Measurements from ENCODE around the gene COPZ1.
A peak's percentile ranks its signal among the peaks of the same experiment; 100 is the strongest.
"Not testable (repeated sequence)": the region's sequence is repeated elsewhere in the genome, so short reads cannot be mapped to it uniquely, and the experiment has no call there.

Gene COPZ1

GRCh38 chr12:54324617-54325441 is at the start of gene COPZ1:
Gene COPZ1 (plus strand): TSS chr12:54325131. CDS start chr12:54325164, 33 bp downstream.
- DNase-seq (ENCODE audit: low read depth in 2 of 2) = peak; percentile 80

GRCh38 chr12:54276368-54276767 is 48.6 kb upstream of the COPZ1 start:
- no peak for DNase-seq (ENCODE audit: low read depth in 2 of 2)

DNA sequence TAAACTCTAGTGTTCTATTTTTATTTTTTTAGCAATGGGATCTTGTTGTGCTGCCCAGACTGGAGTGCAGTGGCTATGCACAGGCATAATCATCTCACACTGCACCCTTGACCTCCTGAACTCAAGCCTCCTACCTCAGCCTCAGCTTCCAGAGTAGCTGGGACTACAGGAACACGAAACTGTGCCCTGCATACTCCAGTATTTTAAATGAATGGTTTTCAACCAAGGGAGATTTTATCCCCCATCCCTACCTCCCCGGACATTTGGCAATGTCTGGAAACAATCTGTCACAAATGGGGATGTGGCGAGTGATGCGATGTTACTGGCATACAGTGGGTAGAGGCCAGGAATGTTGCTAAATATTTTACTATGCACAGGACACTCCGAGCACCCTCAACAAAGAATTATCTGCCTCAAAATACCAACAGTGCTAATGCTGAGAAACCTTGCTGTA is 47.1 kb upstream of the COPZ1 start:
- no peak for DNase-seq (ENCODE audit: low read depth in 2 of 2)

- no peak for DNase-seq (ENCODE audit: low read depth in 2 of 2)
Measured at GRCh38 chr12:54279227-54279631, 45.7 kb upstream of the COPZ1 start.

- peak; percentile 97 to 99 for DNase-seq (ENCODE audit: low read depth in 2 of 2)
Measured at GRCh38 chr12:54279632-54280467, 45.1 kb upstream of the COPZ1 start, which contains the start of gene CBX5. Gene CBX5 (minus strand): TSS chr12:54280122. CDS start chr12:54257650, 22,472 bp downstream.

- peak; percentile 63 to 91 for DNase-seq (ENCODE audit: low read depth in 2 of 2)
Measured at GRCh38 chr12:54280468-54281260, 44.3 kb upstream of the COPZ1 start, which contains the start of gene HNRNPA1. Gene HNRNPA1 (plus strand): TSS chr12:54280726. CDS start chr12:54280808, 82 bp downstream.

GRCh38 chr12:54281261-54281638 is 43.7 kb upstream of the COPZ1 start:
- DNase-seq (ENCODE audit: low read depth in 2 of 2) = not testable (repeated sequence)

DNA sequence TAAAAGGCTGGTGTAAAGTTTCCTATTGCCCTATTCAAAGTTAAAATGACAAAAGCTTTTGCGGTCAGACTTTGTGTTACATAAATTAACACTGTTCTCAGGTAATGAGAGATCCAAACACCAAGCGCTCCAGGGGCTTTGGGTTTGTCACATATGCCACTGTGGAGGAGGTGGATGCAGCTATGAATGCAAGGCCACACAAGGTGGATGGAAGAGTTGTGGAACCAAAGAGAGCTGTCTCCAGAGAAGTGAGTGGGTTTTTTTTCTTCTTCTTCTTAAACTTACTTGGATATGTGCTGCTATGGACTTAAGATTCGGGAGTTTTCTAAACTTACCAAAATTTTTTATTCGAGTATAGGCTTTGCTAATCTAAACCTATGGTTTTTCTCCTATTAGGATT is 43.2 kb upstream of the COPZ1 start:
- DNase-seq (ENCODE audit: low read depth in 2 of 2) = not testable (repeated sequence)

- no peak for DNase-seq (ENCODE audit: low read depth in 2 of 2)
Measured at GRCh38 chr12:54282949-54283593, 41.9 kb upstream of the COPZ1 start.

GRCh38 chr12:54284070-54284780 is 40.7 kb upstream of the COPZ1 start:
- DNase-seq (ENCODE audit: low read depth in 2 of 2) = not testable (repeated sequence)

- DNase-seq (ENCODE audit: low read depth in 2 of 2) = no peak
Measured at GRCh38 chr12:54285150-54286041, 39.5 kb upstream of the COPZ1 start.

DNA sequence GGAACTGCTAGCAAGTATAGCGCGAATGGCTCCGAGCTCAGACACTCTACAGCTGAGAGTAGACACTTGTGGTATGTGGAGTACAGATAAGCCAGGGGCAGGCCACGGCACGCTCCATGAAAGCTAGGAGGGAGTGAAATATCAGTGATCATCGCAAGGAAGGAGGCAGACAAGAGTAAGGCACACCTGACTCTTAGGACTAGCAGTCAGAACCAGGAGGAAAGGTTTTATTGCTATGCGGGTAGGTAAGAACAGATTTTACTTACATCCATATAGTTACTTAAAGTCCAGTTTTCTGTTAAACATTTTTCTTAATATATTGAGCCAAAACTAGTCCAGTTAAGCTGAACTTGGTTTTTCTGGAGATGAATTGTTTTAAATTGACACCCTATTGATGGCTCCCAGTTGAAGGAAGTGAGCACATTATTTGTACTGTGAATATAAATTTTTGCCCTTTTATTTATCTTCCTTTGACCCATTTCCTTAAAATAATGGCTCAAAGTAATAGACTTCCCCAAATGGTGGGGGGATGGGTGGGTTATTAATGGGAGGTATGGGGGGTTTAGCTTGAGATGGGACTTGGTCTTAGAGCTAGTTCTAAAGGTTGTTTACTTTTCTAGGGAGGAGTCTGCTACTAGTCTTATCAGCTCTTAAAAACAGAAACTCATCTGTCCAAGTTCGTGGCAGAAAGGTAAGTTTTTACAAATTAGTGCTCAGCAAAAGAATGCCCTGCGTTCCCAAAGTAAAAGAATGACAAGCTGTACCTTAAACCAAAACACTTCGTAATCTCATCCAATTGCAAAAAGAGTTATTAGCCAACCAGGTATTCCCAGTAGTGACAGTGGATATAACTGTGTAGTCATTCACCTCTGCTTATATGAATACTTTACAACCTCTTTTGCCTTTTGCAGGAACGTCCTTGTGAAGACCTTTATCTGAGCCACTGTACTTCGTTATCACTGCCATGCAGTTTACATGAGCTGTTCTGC is 38.6 kb upstream of the COPZ1 start:
- no peak for DNase-seq (ENCODE audit: low read depth in 2 of 2)

GRCh38 chr12:54287261-54288157 is 37.4 kb upstream of the COPZ1 start:
- no peak for DNase-seq (ENCODE audit: low read depth in 2 of 2)

GRCh38 chr12:54292083-54292930 is 32.6 kb upstream of the COPZ1 start:
- DNase-seq (ENCODE audit: low read depth in 2 of 2) = no peak

DNA sequence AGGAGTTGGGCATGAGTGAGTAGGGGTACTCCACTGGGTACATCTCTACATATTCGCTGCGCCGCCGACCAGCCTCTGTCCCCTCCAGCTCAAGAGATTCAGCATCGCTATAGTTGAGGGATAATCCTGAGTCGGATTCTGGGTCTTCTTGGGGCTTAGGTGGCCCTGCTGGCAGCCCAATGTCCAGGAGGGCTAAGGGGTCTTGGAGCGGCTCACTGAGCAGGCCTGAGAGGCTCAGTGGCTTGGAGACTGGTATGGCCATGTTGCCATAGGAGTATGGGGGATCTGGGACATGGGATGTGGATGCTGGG is 32.0 kb upstream of the COPZ1 start:
- DNase-seq (ENCODE audit: low read depth in 2 of 2) = no peak
